HG03064 (cell line): Measurements from ENCODE around the gene SCAF4.
"Not testable (repeated sequence)": the region's sequence is repeated elsewhere in the genome, so short reads cannot be mapped to it uniquely, and the experiment has no call there.

Experiments
- ATAC-seq: cut with Tn5 transposase; IDR thresholded peaks from one replicate; pipeline ENCODE4 v1.9.1; 2021; ENCODE audit warnings: low read depth; ENCODE audit not compliant: unreplicated experiment

SCAF4 gene

GRCh38 chr21:31737586-31738397, 5.9 kb upstream of the SCAF4 start:
- ATAC-seq: not testable (repeated sequence)

GRCh38 chr21:31735511-31735992, 3.6 kb upstream of the SCAF4 start:
- no peak for ATAC-seq

GRCh38 chr21:31733551-31734149, 1.7 kb upstream of the SCAF4 start:
- ATAC-seq: no peak

DNA sequence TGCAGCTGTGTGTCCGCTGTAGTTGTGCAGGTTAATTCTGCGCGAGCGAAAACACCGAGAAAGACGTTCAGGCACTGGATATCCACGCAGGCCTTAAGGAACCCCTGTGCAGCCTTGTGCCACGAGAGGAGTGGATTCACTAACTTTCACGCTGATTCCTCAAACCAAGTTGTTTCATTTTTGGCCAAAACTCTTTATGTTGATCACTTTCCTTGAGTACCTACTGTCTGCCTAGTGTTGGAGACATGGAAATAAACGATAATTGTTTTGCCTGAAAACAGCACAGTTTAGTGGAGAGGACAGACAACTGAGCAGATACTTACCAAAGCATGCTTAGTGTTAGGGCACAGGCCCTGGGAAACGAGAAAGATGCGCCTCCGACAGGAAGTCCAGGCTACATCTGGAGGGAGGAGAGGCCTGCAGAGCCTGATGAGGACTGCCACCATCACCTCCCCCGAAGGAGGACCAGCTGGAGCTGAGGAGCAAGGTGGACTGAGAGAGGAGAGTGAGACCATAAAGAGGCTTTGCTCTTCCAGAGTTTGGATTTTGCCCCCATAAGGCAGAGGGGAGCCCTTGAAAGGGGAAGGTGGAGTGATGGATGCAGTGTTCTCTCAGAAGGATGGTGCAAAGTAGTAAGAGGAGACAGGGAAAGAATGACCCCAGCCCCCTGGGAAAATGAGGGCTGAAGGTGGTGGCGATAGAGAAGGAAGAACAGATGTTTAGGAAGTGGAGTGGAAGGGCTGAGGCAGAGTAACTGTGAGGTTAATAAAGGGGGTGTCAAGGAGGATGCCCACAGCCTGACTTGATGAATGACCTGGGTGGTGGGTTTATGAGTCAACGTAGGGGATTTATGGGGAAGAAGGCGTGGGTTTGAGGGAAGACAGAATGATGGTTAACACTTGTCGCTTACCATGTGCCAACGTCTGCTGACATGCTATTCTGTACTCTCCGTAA, 956 bp upstream of the SCAF4 start:
- ATAC-seq: no peak

GRCh38 chr21:31731056-31731856, 662 bp downstream of the SCAF4 start:
- ATAC-seq: peak; percentile 25

- ATAC-seq: no peak
Observed at GRCh38 chr21:31730712-31731055, 1.2 kb downstream of the SCAF4 start.

- no peak for ATAC-seq
Observed at GRCh38 chr21:31729622-31730343, 2.1 kb downstream of the SCAF4 start.

DNA sequence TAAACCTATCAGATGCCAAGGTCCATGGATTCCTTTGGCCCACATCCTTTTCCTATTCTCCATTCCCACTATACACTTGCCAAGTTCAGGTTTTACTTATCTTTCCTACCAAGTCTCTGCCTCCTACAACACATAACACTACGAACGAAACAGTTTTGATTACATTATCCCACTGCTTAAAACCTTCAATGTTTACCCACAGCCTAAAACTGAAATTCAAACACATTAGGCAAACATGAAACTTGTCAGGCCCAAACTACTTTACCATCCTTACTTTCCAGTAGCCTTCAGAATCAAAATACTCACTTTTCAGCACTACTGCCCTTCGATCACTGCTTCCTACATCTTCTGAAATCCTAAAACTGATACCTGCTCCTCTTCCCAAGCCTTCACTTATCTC, 3.0 kb downstream of the SCAF4 start:
- ATAC-seq: no peak

DNA sequence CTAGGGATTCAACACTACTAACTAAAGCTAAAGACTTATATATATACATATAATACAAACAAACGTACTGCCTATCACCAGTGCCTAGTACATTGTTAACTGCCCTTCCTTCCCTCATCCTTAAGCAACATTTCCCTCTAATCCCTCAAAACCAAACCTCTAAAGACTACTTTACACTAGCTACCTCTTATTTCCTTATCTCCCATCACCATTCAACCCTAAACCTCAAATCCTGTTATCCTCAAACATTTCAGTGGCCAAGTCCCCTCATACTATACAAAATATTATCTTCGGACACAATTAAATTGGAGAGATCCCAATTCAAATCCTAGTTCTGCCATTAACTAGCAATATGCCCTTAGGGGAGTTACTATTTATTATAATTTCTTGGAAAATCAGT, 3.7 kb downstream of the SCAF4 start:
- ATAC-seq: no peak

DNA sequence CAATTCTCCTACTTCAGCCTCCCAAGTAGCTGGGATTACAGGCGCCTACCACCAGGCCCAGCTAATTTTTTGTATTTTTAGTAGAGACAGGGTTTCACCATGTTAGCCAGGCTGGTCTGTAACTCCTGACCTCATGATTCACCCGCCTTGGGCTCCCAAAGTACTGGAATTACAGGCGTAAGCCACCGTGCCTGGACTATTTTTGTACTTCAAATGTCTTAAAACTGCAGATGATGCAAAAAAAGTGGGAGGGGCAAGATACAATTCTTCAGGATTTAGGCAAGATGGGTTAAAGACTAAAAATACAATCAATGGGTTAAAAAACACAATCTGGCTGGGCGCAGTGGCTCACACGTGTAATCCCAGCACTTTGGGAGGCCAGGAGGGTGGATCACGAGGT, 4.7 kb downstream of the SCAF4 start:
- ATAC-seq: no peak

DNA sequence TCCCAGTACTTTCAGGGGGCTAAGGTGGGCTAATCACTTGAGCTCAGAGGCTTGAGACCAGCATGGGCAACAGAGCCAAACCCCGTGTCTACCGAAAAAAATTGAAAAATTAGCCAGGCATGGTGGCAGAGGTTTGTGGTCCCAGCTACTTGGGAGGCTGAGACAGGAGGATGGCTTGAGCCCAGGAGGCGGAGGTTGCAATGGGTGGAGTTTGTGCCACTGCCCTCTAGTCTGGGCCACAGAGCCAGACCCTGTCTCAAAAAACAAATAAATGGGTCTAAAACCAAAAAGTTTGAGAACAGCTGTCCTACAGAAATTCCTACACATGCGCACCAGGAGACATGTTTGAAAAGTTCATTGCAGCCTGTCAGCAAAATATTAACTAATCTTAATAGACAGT, 5.5 kb downstream of the SCAF4 start:
- ATAC-seq: no peak

DNA sequence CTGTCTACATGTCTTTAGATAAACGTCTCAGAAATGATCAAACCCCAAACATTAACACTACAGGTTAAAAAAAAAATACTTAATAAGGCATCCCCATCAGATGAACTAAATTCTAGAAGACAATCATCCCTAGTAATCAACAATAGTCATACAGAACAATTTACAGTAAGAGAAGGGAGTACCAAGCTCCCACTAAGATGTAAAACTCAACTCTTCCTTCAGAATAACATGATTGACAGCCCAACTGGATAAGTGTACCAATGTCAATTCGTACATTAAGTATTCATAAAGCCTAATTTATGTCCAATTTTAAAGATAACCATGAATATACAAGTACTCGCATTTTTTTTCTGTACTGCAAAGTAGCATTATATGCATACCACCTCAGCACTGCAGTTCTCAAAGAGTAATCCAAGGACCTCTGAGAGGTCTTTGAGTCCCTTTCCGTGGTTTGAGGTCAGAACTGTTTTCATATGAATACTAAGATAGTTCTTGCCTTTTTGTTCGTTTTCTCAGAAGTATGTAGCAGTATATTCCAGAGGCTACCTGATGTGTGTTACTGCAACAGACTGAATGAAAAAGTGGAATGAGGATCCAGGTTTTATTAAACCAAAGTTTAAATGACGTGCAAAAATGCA, 6.6 kb downstream of the SCAF4 start:
- no peak for ATAC-seq

- ATAC-seq: no peak
Observed at GRCh38 chr21:31724552-31724951, 7.4 kb downstream of the SCAF4 start.

DNA sequence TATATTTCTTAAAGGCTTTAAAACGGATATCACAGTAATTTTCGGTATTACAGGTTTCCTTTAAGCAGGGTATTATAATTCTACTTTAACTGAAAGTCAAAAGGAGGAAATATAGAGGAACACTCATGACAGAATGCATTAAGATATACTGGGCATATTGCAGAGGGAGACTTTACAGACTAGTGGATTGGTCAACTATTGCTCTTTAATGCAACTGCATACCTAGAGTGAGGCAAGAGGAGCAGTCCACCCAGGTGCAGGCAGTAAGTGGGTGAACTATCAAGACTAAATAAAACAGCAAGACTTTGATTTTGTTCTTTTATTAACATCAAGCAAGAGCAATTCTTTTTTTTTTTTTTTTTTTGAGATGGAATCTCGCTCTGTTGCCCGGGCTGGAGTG, 10.5 kb downstream of the SCAF4 start:
- ATAC-seq: no peak

- no peak for ATAC-seq
Observed at GRCh38 chr21:31720739-31721138, 11.2 kb downstream of the SCAF4 start.

- ATAC-seq: no peak
Observed at GRCh38 chr21:31720330-31720729, 11.6 kb downstream of the SCAF4 start.

GRCh38 chr21:31716106-31716505, 15.8 kb downstream of the SCAF4 start:
- ATAC-seq: no peak

DNA sequence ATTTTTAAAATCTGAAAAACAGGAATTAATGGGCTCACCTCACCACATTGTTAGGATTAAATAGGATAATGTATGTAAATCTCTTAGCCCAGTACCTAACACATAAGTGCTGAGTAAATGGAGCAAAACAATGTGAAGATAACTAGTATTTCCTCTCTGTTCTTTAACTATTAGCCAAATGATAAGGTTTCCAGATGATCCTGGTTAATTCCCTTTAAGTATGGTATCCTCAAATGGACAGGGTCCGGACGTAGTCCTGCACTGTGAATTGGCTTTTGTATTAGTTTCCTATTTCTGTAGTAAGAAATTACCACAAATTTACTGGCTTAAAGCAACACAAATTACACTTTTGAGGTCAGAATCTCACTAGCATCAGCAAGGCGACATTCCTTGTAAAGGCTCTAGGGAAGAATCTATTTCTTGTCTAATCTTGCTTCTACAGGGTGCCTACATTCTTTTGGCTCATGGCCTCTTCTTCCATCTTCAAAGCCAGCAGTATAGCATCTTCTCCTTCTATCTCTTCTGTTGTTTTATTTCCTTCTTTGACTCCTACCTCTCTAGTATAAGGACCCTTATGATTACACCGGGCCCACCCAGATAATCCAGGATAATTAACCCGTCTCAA, 17.1 kb downstream of the SCAF4 start:
- ATAC-seq: no peak
